ACHN (cell line): ENCODE data around the gene ST8SIA5.

Experiments used
- DNase-seq: peaks from one replicate; pipeline ENCODE4 v3.0.0-alpha.2; 2015
- in situ Hi-C: cut with HindIII; loops from 2 replicates; pipeline ENCODE4 v1.10.0; 2017; ENCODE audit warnings: low sequenced_read_pairs, low pct_ligation_motif_present, low pct_unique_long_range_greater_than_20kb

The ST8SIA5 gene

GRCh38 chr18:46621111-46621766, 135.6 kb downstream of the ST8SIA5 start:
- DNase-seq, result no peak
- in situ Hi-C loops, result no loop called here

GRCh38 chr18:46619559-46619958, 137.3 kb downstream of the ST8SIA5 start:
- DNase-seq, result no peak
- in situ Hi-C loops, result no loop called here
